ENCODE data around the gene MCEMP1.

The MCEMP1 gene

DNA sequence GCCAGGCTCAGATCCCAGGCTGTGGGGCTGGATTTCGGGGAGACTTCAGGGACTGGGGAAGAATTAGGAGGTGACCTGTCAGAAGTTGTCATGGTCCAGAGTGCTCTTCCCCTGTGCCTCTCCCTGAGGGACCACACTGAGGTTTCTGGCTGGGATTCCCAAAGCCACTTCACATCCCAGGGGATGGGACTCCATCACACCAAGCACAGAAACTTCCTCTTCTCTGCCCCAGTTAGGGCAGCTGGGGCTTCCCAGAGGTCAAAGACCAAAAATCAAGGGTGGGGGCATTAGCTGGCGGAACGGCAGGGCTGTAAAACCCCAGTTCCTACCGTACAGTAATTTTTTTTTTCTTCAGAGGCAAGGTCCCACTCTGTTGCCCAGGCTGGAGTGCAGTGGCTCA, 17.6 kb downstream of the MCEMP1 start:
- H3K4me3 ChIP-seq (ENCODE audit: control insufficient read depth, low read depth, low read length), result no peak overlapping the region
- TF ChIP-seq, protein P1, sequence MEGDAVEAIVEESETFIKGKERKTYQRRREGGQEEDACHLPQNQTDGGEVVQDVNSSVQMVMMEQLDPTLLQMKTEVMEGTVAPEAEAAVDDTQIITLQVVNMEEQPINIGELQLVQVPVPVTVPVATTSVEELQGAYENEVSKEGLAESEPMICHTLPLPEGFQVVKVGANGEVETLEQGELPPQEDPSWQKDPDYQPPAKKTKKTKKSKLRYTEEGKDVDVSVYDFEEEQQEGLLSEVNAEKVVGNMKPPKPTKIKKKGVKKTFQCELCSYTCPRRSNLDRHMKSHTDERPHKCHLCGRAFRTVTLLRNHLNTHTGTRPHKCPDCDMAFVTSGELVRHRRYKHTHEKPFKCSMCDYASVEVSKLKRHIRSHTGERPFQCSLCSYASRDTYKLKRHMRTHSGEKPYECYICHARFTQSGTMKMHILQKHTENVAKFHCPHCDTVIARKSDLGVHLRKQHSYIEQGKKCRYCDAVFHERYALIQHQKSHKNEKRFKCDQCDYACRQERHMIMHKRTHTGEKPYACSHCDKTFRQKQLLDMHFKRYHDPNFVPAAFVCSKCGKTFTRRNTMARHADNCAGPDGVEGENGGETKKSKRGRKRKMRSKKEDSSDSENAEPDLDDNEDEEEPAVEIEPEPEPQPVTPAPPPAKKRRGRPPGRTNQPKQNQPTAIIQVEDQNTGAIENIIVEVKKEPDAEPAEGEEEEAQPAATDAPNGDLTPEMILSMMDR (IDR thresholded peaks at IDR 0.05; ENCODE audit: control insufficient read depth, insufficient read depth, low read depth, low read length, missing control alignments), result no peak
- DNase-seq (ENCODE audit: low read depth), result no peak

DNA sequence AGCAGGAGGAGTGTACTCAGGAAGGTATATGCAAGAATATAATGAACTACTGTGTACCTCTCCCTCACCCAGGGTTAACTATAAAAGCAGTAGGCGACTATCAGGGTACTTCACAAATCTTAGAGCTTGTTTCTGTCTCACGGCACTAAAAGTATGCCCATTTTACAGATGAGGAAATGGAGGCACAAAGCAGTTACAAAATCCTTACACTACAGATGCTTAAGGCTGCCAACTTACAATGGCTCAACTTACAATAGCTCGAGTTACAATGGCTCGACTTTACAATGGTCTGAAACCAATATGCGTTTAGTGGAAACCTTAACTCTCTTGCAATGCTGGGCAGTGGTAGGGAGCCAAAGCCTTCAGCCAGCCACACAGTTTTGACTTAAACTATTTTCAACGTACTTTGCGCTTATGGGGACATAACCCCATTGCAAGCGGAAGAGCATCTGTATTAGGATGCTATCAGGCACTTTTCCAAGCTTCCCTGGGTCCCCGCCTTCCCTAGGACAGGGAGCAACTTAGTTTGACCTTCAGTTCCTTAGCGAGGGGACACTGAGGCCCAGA, 20.9 kb downstream of the MCEMP1 start:
- TF ChIP-seq, protein P1 (IDR thresholded peaks at IDR 0.05; ENCODE audit: control insufficient read depth, insufficient read depth, low read depth, low read length, missing control alignments), result no peak
- H3K4me3 ChIP-seq (ENCODE audit: control insufficient read depth, low read depth, low read length), result no peak overlapping the region
- no peak for DNase-seq (ENCODE audit: low read depth)

DNA sequence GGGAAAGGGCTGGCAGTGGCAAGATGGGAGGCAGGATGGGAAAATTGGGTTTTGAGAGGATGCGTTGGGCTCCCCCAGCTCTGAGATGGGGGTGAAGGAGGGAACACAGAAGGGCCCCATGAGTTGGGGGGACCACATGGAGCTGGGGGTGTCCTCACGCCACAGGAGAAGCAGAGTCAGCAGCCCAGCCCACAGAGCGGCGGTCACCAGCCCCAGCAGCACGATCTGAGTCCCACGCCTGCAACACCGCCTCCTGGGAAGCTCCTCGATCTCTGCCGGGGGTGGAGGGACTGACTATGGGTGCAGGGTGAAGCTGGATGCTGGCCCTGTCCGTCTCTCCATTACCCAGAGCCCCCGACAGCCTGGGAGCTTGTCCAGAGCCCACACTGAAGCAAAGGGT, 21.7 kb downstream of the MCEMP1 start:
- DNase-seq (ENCODE audit: low read depth), result no peak
- H3K4me3 ChIP-seq (ENCODE audit: control insufficient read depth, low read depth, low read length), result no peak overlapping the region
- TF ChIP-seq, protein P1 (IDR thresholded peaks at IDR 0.05; ENCODE audit: control insufficient read depth, insufficient read depth, low read depth, low read length, missing control alignments), result no peak

DNA sequence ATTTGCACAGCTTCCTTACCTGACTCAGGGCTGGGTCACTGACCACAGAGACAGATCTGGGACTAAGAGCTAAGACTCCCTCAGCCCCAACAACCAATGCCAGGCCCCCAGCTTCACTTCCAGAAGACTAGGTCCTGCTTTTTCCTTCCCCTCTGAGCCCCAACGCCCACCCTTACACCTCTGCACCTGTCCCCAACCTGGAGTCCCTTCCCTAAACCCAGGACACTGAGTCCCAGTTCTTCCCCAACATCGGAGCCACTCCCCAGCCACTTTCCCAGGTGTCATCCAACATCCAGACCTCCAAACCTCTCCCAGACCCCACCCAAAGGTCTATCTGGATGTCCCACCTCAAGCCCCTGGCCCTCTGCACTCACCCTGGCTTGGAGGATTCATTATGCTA, 22.1 kb downstream of the MCEMP1 start:
- no peak overlapping the region for H3K4me3 ChIP-seq (ENCODE audit: control insufficient read depth, low read depth, low read length)
- DNase-seq (ENCODE audit: low read depth), result no peak
- TF ChIP-seq, protein P1 (IDR thresholded peaks at IDR 0.05; ENCODE audit: control insufficient read depth, insufficient read depth, low read depth, low read length, missing control alignments), result no peak

DNA sequence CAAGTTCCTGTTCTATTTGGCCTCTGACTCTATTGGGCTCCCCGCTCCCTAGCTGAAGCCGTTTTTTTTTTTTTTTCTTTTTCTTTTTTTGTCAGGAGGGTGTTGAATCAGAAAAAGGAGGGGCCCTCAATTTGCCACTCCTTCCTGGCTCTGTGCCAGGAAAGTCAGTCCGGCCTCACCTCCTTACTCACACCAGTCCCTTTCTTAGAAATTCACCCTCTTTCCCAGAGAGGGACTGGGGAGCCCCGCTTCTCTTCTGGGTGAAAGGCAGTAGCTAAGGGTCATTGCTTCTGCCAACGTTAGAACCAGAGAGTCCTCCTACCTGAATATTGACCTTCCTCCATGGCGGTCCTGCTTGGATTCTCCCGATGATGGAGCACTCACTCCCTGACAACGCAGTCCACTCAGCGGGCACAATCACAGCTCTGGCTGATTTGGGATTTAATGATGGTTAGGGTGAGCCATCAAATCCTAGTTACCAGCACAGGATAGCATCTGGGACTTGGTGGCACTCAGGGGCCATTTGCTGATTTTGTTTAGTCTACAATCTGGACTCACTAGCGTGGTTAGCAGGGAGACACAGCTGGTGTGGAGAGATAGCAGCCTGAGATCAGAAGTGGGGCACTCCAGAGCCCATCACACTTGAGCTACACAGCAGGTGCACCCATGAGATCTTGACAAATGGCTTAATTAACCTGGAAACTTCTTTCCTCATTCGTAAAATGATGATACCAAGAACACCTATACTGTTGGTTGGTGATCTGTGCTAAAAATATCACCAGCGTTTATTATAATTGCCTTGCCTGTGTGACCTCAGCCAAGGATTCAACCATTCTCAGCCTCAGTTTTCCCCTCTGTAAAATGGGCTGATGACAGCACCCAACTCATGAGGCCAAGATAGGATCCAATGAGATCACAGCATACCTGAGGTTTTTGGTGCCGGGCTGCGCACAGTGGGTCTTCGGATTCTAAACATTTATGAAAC, 22.8 kb downstream of the MCEMP1 start:
- DNase-seq (ENCODE audit: low read depth), result no peak
- H3K4me3 ChIP-seq (ENCODE audit: control insufficient read depth, low read depth, low read length), result no peak overlapping the region
- TF ChIP-seq, protein P1 (IDR thresholded peaks at IDR 0.05; ENCODE audit: control insufficient read depth, insufficient read depth, low read depth, low read length, missing control alignments), result no peak

DNA sequence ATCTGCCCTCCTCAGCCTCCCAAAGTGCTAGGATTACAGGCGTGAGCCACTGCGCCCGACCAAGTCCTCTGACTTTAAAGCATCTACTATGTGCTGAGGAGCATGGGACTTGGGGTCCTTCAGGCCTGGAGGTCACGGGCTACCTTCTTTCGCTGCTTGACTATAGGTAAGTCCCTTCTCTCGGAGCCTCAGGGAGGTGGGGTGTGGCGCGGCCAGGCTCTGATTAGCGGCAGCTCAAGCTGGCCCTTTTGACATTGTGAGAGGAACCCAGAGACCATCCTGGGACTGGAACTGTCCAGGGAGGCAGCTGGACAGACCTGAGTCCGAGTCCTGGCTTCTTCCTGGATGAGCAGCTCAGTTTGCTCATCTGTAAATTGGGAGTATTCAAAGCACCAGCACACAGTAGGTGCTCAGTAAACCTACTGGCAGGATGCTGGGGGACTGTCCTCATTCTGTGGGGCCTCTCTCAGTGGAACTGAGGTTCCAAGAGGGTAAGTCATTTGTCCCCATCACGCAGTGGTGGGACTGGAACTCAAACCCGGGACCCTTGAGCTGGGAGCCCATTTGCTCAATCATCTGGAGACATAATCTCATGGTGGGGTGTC, 24.3 kb downstream of the MCEMP1 start:
- TF ChIP-seq, protein P1 (IDR thresholded peaks at IDR 0.05; ENCODE audit: control insufficient read depth, insufficient read depth, low read depth, low read length, missing control alignments), result no peak
- DNase-seq (ENCODE audit: low read depth), result no peak
- H3K4me3 ChIP-seq (ENCODE audit: control insufficient read depth, low read depth, low read length), result no peak overlapping the region
